GM12878 (cell line): Measurements from ENCODE around the gene GSPT1. TPM values are rescaled to one million over a fixed set of nuclear protein-coding genes. Genes with fewer than 3 reads are reported as not detected.

ENCODE experiments used
- PAX5 ChIP-seq: IDR thresholded peaks from 2 replicates; pipeline ENCODE4 v1.6.1; 2011; ENCODE audit warnings: low read depth, low read length, borderline replicate concordance
- RAD21 ChIP-seq: IDR thresholded peaks from 2 replicates; pipeline ENCODE4 v1.6.1; 2011; ENCODE audit warnings: mild to moderate bottlenecking, low read depth, low read length, moderate library complexity; ENCODE audit not compliant: insufficient read depth
- RB1 ChIP-seq: fragments of 450-650 bp; formaldehyde crosslinking; IDR thresholded peaks from 2 replicates; pipeline ENCODE4 v1.6.1; 2017; ENCODE audit warnings: mild to moderate bottlenecking, borderline replicate concordance
- STAT3 ChIP-seq: IDR thresholded peaks from 2 replicates; pipeline ENCODE4 v1.6.1; 2011; ENCODE audit warnings: low read depth, low read length, improper control_type of control experiment
- SUPT20H ChIP-seq: IDR thresholded peaks from 2 replicates; pipeline ENCODE4 v1.6.1; 2011; ENCODE audit warnings: low read depth, mild to moderate bottlenecking, low read length, moderate library complexity, borderline replicate concordance; ENCODE audit not compliant: control insufficient read depth
- ZNF592 ChIP-seq: fragments of 450-650 bp; IDR thresholded peaks from 2 replicates; pipeline ENCODE4 v1.6.1; 2017; ENCODE audit warnings: mild to moderate bottlenecking, moderate library complexity
- polyA plus RNA-seq, 11 experiments: library from polyadenylated mRNA; depleted of rRNA in 4 of 11; unstranded in 6 of 11; stranded (reverse) in 5 of 11; fragments of >200 nt; fragmentation: Nextera tagmentation in 4 of 11; fragmentation: Illumina TruSeq in 1 of 11; extraction: Ambion mirVana in 4 of 11; extraction: Trizol in 1 of 11; gene quantifications; 1 replicate in 1 of 11; 2 replicates in 10 of 11; pipeline versions ENCODE4 v1.2.1 to v1.2.3, GENCODE V29; 2011 to 2016; ENCODE audit warnings: inconsistent platforms in 2 of 11, missing spikeins in 2 of 11, low read depth in 1 of 11
- total RNA-seq, 4 experiments: library from RNA; depleted of rRNA in 3 of 4; stranded (reverse); fragments of >200 nt in 3 of 4; fragmentation: Illumina TruSeq in 1 of 4; extraction: Trizol in 1 of 4; gene quantifications; 2 replicates each; pipeline versions ENCODE4 v1.2.1 to v1.2.3, GENCODE V29; 2013 to 2021
- TF ChIP-seq, protein P1 (sequence below): fragments of 450-650 bp; IDR thresholded peaks from 2 replicates; pipeline ENCODE4 v1.6.1; 2017; ENCODE audit warnings: mild to moderate bottlenecking, low read depth, inconsistent platforms; ENCODE audit not compliant: poor library complexity, severe bottlenecking
- TF ChIP-seq, protein P2 (sequence below): fragments of 450-650 bp; IDR thresholded peaks from 2 replicates; pipeline ENCODE4 v1.6.1; 2017; ENCODE audit warnings: mild to moderate bottlenecking, moderate library complexity

Gene GSPT1
- total and polyA plus RNA-seq, 10 of the 15 experiments (the other 5 are each of a cell fraction or from before 2014, with no cell fraction given): 46.7 to 181 (median 99.6) TPM

DNA sequence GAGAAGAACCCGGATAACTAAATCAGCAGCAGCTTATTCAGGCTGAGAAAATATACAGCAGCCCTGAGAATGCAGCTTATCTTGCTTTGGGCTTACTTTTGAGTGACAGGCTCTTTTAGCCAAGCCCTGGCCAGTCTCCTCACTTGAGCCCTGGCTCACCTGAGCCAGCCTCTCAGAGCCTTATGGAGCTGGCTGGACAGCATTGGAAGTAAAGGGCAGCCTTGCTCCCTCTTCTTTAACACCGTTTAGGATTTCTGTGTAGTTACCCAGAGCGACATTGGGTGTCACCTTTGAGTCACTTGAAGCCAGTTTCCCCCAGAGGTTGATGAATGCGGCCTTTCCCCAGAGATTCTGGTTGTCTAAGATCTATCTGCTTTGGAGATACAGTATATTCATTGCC lies 33.8 kb upstream of the GSPT1 start (continued):
- TF ChIP-seq ZNF592 (0 out of 2 replicates have a peak, but pooled peaks have one; percentile 27), STAT3 (no peak), RAD21 (peak; percentile 97), RB1 (peak; percentile 43; the same call in 1 of the 2 replicates), PAX5 (no peak), SUPT20H (no peak)
- TF ChIP-seq, protein P1, sequence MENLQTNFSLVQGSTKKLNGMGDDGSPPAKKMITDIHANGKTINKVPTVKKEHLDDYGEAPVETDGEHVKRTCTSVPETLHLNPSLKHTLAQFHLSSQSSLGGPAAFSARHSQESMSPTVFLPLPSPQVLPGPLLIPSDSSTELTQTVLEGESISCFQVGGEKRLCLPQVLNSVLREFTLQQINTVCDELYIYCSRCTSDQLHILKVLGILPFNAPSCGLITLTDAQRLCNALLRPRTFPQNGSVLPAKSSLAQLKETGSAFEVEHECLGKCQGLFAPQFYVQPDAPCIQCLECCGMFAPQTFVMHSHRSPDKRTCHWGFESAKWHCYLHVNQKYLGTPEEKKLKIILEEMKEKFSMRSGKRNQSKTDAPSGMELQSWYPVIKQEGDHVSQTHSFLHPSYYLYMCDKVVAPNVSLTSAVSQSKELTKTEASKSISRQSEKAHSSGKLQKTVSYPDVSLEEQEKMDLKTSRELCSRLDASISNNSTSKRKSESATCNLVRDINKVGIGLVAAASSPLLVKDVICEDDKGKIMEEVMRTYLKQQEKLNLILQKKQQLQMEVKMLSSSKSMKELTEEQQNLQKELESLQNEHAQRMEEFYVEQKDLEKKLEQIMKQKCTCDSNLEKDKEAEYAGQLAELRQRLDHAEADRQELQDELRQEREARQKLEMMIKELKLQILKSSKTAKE: peak; percentile 45
- TF ChIP-seq, protein P2, sequence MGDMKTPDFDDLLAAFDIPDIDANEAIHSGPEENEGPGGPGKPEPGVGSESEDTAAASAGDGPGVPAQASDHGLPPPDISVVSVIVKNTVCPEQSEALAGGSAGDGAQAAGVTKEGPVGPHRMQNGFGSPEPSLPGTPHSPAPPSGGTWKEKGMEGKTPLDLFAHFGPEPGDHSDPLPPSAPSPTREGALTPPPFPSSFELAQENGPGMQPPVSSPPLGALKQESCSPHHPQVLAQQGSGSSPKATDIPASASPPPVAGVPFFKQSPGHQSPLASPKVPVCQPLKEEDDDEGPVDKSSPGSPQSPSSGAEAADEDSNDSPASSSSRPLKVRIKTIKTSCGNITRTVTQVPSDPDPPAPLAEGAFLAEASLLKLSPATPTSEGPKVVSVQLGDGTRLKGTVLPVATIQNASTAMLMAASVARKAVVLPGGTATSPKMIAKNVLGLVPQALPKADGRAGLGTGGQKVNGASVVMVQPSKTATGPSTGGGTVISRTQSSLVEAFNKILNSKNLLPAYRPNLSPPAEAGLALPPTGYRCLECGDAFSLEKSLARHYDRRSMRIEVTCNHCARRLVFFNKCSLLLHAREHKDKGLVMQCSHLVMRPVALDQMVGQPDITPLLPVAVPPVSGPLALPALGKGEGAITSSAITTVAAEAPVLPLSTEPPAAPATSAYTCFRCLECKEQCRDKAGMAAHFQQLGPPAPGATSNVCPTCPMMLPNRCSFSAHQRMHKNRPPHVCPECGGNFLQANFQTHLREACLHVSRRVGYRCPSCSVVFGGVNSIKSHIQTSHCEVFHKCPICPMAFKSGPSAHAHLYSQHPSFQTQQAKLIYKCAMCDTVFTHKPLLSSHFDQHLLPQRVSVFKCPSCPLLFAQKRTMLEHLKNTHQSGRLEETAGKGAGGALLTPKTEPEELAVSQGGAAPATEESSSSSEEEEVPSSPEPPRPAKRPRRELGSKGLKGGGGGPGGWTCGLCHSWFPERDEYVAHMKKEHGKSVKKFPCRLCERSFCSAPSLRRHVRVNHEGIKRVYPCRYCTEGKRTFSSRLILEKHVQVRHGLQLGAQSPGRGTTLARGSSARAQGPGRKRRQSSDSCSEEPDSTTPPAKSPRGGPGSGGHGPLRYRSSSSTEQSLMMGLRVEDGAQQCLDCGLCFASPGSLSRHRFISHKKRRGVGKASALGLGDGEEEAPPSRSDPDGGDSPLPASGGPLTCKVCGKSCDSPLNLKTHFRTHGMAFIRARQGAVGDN: no peak
